T-helper 1 cell treated with Interleukin-12 subunit alpha and Interleukin-12 subunit beta and Interleukin-4 antibody, amounts not matched to agents 30 μg/mL and 1 μg/mL, for 36 hours (primary cell): ENCODE data around the gene DST.

Source experiments
- H3K27ac Mint-ChIP-seq: one replicate; pipeline ENCODE4 v1.8.0; 2021; ENCODE audit warnings: mild to moderate bottlenecking, mixed read lengths
- H3K27me3 Mint-ChIP-seq: one replicate; pipeline ENCODE4 v1.8.0; 2021; ENCODE audit warnings: low read depth, mixed read lengths
- H3K36me3 Mint-ChIP-seq: one replicate; pipeline ENCODE4 v1.8.0; 2021; ENCODE audit warnings: low read depth, mixed read lengths
- H3K4me1 Mint-ChIP-seq: one replicate; pipeline ENCODE4 v1.8.0; 2021; ENCODE audit warnings: low read depth, mixed read lengths
- H3K4me3 Mint-ChIP-seq: one replicate; pipeline ENCODE4 v1.8.0; 2021; ENCODE audit warnings: mild to moderate bottlenecking, moderate library complexity, mixed read lengths
- H3K9me3 Mint-ChIP-seq: one replicate; pipeline ENCODE4 v1.8.0; 2021; ENCODE audit warnings: mixed read lengths

The DST gene

DNA sequence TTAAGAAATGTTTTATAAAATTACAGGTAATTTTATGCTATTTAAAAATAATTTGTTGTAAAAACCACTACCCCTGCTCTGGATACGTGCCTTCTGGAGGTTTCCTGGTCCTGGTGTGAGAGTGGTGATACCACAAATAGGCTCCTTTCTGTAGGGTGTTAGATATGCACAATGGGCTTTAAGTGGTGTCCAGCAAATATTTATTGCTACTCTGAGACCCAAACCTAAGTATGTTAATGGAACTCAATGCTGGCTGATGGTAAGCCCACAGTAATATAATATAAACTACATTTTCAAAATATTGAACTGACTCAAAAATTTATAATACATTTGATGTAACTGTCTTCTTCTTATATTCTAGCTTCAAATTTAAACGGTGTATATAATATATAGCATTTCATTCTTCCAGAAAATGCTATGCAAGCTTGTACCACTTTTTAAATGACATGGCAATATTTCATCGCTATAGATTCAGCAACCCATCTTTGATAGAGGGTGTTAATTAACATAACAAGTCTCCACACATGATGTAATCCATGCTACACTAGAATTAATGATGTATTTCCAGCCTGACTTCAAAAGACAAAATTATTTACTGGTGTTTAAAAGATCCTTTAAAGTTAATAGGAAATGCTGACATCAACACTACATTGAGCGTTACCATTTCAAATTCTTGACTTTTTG lies 161.9 kb downstream of the DST start:
- no peaks in the 10 kb centered on the region for H3K27me3 Mint-ChIP-seq
- H3K4me3 Mint-ChIP-seq = no peak overlapping the region
- no peaks in the 10 kb centered on the region for H3K4me1 Mint-ChIP-seq
- H3K9me3 Mint-ChIP-seq = no peaks in the 10 kb centered on the region
- no peak overlapping the region for H3K27ac Mint-ChIP-seq
- H3K36me3 Mint-ChIP-seq = no peaks in the 10 kb centered on the region

DNA sequence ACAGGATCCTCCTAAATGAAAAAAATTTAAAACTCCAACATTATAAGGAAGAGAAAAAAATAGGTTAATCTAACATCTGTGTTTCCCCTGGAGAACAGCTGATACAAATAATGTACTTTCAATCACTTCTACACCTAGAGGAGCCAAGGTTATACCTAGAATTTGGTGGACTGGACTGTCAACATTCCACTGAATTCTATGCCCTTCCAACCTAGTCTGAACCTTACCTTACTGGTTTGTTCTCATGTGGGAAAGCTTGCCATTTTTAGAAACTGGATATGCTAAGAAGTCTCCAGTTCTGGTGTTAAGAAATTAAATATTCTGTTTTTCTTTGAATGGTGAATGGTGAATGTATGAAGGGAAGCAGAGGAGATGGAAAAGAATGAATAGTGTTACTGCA lies 162.4 kb downstream of the DST start:
- no peaks in the 10 kb centered on the region for H3K27me3 Mint-ChIP-seq
- no peak overlapping the region for H3K4me3 Mint-ChIP-seq
- no peaks in the 10 kb centered on the region for H3K4me1 Mint-ChIP-seq
- no peaks in the 10 kb centered on the region for H3K9me3 Mint-ChIP-seq
- no peaks in the 10 kb centered on the region for H3K36me3 Mint-ChIP-seq
- no peak overlapping the region for H3K27ac Mint-ChIP-seq

- Mint-ChIP-seq H3K4me3 (no peak overlapping the region), H3K27ac (no peak overlapping the region), H3K4me1 (no peaks in the 10 kb centered on the region), H3K27me3 (no peaks in the 10 kb centered on the region), H3K9me3 (no peaks in the 10 kb centered on the region), H3K36me3 (no peaks in the 10 kb centered on the region)
Observed at GRCh38 chr6:56479381-56479780, 163.3 kb downstream of the DST start.

- H3K36me3 Mint-ChIP-seq = no peaks in the 10 kb centered on the region
- H3K27ac Mint-ChIP-seq = no peak overlapping the region
- no peaks in the 10 kb centered on the region for H3K4me1 Mint-ChIP-seq
- no peaks in the 10 kb centered on the region for H3K27me3 Mint-ChIP-seq
- H3K4me3 Mint-ChIP-seq = no peak overlapping the region
- H3K9me3 Mint-ChIP-seq = no peaks in the 10 kb centered on the region
Observed at GRCh38 chr6:56478202-56478601, 164.5 kb downstream of the DST start.

GRCh38 chr6:56477241-56477640 lies 165.4 kb downstream of the DST start:
- no peak overlapping the region for H3K4me3 Mint-ChIP-seq
- H3K36me3 Mint-ChIP-seq = no peaks in the 10 kb centered on the region
- H3K9me3 Mint-ChIP-seq = no peaks in the 10 kb centered on the region
- H3K27me3 Mint-ChIP-seq = no peaks in the 10 kb centered on the region
- no peak overlapping the region for H3K27ac Mint-ChIP-seq
- no peaks in the 10 kb centered on the region for H3K4me1 Mint-ChIP-seq

- Mint-ChIP-seq H3K27ac (no peak overlapping the region), H3K36me3 (no peaks in the 10 kb centered on the region), H3K4me1 (no peaks in the 10 kb centered on the region), H3K9me3 (no peaks in the 10 kb centered on the region), H3K27me3 (no peaks in the 10 kb centered on the region), H3K4me3 (no peak overlapping the region)
Observed at GRCh38 chr6:56475736-56476457, 166.8 kb downstream of the DST start.

DNA sequence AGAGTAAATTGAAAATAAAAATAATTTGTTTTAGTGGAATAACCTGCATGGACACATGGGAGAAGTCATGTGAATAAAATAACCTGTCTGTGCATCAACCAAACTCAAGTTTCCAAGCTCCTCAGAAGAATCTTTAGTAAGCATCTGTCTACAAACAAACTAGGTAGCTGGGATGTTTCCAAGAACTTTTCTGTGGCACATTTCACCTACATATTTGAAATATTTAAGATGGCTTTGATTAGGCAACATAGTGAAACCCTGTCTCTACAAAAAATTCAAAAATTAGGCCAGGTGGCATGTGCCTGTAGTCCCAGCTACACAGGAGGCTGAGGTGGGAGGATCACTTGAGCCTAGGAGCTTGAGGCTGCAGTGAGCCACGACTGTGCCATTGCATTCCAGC lies 168.2 kb downstream of the DST start:
- Mint-ChIP-seq H3K27me3 (no peaks in the 10 kb centered on the region), H3K9me3 (no peaks in the 10 kb centered on the region), H3K4me3 (no peak overlapping the region), H3K4me1 (no peaks in the 10 kb centered on the region), H3K27ac (no peak overlapping the region), H3K36me3 (no peaks in the 10 kb centered on the region)

DNA sequence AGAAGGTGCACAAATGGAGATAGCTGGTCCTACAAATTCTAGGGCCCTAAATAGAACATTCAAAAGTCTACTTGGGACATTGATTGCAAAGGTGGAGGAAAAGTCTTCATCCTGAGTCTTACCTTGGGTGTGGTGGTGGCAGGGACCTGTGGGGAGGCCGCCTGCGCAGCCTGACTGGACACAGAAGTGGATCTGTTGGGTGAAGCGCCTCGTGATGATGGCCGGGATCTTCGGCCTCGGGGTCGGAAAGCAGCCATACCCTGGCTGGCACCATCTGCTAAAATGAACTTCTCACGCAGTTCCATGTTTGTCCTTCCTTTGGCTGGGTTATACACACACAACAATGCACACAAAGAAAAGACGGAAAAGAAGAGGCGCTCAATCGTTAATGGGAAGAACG lies 179.2 kb downstream of the DST start:
- H3K4me1 Mint-ChIP-seq = no peaks in the 10 kb centered on the region
- H3K27me3 Mint-ChIP-seq = no peaks in the 10 kb centered on the region
- no peak overlapping the region for H3K4me3 Mint-ChIP-seq
- H3K9me3 Mint-ChIP-seq = no peaks in the 10 kb centered on the region
- H3K27ac Mint-ChIP-seq = no peak overlapping the region
- no peaks in the 10 kb centered on the region for H3K36me3 Mint-ChIP-seq

DNA sequence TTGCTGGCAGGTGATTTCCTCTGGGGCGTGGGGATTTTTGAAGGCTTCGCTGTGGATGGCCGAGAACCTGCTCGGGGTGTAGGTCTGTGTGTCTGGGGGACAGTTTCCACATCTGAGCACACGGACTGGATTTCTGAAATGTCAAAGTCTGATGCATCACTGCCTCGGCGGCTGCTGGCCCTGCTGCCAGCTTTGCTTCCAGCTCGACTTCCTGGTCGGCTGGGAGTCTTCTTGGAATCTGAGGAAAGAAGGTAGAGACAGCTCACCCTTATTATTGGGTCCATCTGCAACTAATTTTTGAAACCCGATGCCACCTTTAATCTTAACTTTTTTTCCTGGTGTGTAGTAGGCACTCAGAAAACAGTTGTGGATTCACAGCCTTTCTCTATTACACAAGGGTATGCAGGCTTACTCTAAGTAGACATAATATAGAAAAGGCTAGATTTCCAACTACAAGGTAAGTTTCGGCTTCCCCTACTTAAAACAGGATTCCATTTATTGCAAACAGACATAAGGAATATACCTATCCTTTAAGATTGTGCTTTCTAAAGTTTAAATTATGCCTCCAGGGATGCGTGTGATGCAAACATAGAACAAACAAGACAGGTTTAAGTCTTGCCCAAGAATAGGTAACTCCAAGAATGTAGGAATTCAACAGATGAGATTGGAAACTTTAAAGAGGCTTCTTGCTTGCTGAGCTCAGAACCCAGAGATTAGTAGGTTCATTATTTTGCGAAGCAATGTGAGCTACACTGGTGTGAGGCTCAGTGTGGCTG lies 183.5 kb downstream of the DST start:
- H3K27ac Mint-ChIP-seq = no peak overlapping the region
- H3K4me3 Mint-ChIP-seq = no peak overlapping the region
- H3K9me3 Mint-ChIP-seq = no peaks in the 10 kb centered on the region
- H3K27me3 Mint-ChIP-seq = no peaks in the 10 kb centered on the region
- H3K36me3 Mint-ChIP-seq = no peaks in the 10 kb centered on the region
- H3K4me1 Mint-ChIP-seq = no peaks in the 10 kb centered on the region

DNA sequence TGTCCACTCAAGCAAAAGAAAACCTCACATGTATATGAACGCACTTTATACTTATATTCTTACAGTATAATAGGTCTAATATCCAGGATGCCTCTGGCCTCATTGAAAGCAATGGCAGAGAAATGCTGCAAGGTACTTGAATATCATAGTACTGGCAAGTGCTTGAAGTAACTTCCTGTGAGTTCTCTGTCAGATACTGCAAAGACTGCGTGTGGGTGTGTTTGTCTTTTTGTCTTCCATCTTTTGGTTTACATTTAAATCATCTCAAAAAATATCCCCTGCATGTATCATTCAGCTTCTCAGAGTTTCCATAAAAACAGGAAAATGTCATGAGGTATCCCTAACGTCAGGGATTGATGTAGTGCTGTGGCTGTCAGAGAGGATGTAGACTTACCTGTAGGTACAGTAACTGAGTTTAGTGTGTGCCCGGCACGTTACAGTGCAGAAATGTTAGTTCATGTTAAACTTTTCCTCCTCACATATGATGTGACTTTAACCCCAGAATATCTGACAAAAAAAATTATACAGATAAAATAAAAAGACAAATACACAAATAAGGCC lies 184.3 kb downstream of the DST start:
- H3K4me1 Mint-ChIP-seq = no peaks in the 10 kb centered on the region
- no peaks in the 10 kb centered on the region for H3K36me3 Mint-ChIP-seq
- no peaks in the 10 kb centered on the region for H3K27me3 Mint-ChIP-seq
- H3K27ac Mint-ChIP-seq = no peak overlapping the region
- no peak overlapping the region for H3K4me3 Mint-ChIP-seq
- H3K9me3 Mint-ChIP-seq = no peaks in the 10 kb centered on the region

DNA sequence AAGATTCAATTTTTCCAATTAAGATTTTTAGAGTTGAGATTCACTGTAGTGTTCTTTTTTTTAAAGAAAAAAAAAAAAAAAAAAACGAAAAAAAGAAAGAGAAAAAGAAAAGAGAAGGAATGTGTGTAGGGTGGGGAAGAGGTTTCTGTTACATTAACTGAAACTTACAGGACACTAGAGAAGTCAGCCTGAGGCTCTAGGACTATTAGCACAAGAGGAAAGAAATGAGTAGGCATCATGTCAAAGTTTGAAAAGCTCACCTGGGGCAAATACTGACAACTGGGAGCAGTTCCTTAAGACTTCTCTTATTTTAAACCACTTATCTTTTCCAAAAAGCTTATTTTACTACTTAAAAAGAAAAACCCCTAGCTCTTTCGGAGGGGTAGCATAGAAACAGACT lies 185.9 kb downstream of the DST start:
- no peak overlapping the region for H3K4me3 Mint-ChIP-seq
- H3K27me3 Mint-ChIP-seq = no peaks in the 10 kb centered on the region
- H3K9me3 Mint-ChIP-seq = no peaks in the 10 kb centered on the region
- H3K27ac Mint-ChIP-seq = no peak overlapping the region
- no peaks in the 10 kb centered on the region for H3K4me1 Mint-ChIP-seq
- no peaks in the 10 kb centered on the region for H3K36me3 Mint-ChIP-seq

- H3K36me3 Mint-ChIP-seq = no peaks in the 10 kb centered on the region
- H3K4me3 Mint-ChIP-seq = no peak overlapping the region
- no peak overlapping the region for H3K27ac Mint-ChIP-seq
- no peaks in the 10 kb centered on the region for H3K4me1 Mint-ChIP-seq
- no peaks in the 10 kb centered on the region for H3K9me3 Mint-ChIP-seq
- H3K27me3 Mint-ChIP-seq = no peaks in the 10 kb centered on the region
Observed at GRCh38 chr6:56450882-56451739, 191.6 kb downstream of the DST start.

GRCh38 chr6:56450376-56450775 lies 192.3 kb downstream of the DST start:
- Mint-ChIP-seq H3K36me3 (no peaks in the 10 kb centered on the region), H3K27me3 (no peaks in the 10 kb centered on the region), H3K27ac (no peak overlapping the region), H3K4me1 (no peaks in the 10 kb centered on the region), H3K9me3 (no peaks in the 10 kb centered on the region), H3K4me3 (no peak overlapping the region)

DNA sequence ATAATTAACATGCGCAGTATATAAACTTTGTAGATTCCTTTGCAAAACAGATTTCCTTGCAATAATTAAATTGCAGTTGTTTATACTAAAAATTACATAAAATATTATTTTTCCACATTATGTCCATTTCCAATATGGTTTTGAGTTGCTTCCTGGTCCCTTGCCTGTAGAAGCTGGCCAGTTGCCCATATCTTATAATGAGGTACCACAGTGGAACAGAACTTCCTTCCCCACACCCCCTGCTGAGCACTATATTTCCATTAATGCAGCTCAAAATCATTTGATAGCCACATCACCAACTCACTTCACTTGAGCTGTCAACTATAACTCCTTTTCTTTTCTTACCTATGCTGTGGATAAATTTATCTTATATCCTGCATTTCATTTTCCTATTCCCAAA lies 194.6 kb downstream of the DST start:
- H3K27ac Mint-ChIP-seq = no peak overlapping the region
- no peak overlapping the region for H3K4me3 Mint-ChIP-seq
- H3K36me3 Mint-ChIP-seq = no peaks in the 10 kb centered on the region
- no peaks in the 10 kb centered on the region for H3K27me3 Mint-ChIP-seq
- no peaks in the 10 kb centered on the region for H3K4me1 Mint-ChIP-seq
- H3K9me3 Mint-ChIP-seq = no peaks in the 10 kb centered on the region
